Measurements from ENCODE around the gene MAOA. TPM values are rescaled to one million over a fixed set of nuclear protein-coding genes. Genes with fewer than 3 reads are reported as not detected.
"Not testable (repeated sequence)": the region's sequence is repeated elsewhere in the genome, so short reads cannot be mapped to it uniquely, and the experiment has no call there.

MAOA gene
- total and polyA plus RNA-seq, 8 donors: 17.1 to 106 (median 43.2) TPM

DNA sequence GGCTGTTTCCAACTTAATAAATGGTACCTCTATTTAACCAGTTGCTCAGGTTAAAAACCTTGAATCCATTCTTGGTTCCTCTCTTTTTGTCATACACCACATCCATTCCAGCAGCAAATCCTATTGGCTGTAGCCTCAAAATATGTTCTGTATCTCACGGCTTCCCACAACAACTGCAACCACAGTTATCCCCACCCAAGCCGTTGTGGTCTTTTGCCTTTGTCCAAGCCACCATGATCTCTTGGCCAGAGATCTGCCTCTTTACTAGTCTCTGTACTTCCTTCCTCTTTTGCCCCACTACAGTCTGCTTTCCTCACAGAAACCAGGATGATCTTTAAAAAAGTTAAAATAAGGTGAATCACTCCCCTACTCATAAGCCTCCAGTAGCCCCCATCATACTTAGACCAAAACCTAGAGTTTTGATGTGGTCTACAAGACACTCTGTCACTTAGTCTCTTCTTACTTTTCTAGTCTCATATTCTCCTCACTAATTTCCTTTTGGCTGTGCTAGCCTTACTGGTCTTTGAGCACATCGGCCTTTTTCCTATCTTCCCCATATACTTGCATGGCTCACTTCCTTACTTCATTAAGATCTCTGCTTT is 10.3 kb downstream of the MAOA start:
- no peak for FAIRE-seq
- no peak for DNase-seq
- peaks cover 0 to 8% (median 2%) of the 10 kb centered on the region in 4 donors for H3K27me3 ChIP-seq
- TF ChIP-seq, protein P1, sequence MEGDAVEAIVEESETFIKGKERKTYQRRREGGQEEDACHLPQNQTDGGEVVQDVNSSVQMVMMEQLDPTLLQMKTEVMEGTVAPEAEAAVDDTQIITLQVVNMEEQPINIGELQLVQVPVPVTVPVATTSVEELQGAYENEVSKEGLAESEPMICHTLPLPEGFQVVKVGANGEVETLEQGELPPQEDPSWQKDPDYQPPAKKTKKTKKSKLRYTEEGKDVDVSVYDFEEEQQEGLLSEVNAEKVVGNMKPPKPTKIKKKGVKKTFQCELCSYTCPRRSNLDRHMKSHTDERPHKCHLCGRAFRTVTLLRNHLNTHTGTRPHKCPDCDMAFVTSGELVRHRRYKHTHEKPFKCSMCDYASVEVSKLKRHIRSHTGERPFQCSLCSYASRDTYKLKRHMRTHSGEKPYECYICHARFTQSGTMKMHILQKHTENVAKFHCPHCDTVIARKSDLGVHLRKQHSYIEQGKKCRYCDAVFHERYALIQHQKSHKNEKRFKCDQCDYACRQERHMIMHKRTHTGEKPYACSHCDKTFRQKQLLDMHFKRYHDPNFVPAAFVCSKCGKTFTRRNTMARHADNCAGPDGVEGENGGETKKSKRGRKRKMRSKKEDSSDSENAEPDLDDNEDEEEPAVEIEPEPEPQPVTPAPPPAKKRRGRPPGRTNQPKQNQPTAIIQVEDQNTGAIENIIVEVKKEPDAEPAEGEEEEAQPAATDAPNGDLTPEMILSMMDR (IDR thresholded peaks at IDR 0.05): no peak
- no peaks in the 10 kb centered on the region for H3K9me3 ChIP-seq
- peaks cover 0 to 16% (median 6%) of the 10 kb centered on the region in 3 donors for H3K4me1 ChIP-seq
- no peak overlapping the region for H3K27ac ChIP-seq
- no peaks in the 10 kb centered on the region for H3K36me3 ChIP-seq
- no peak overlapping the region for H3K4me3 ChIP-seq
- 80 to 88% methylated on average over 3 of the region's 3 CpGs for WGBS, 2 donors
- intact Hi-C loops (cut with DNase I): no loop called here
- ATAC-seq: no peak

DNA sequence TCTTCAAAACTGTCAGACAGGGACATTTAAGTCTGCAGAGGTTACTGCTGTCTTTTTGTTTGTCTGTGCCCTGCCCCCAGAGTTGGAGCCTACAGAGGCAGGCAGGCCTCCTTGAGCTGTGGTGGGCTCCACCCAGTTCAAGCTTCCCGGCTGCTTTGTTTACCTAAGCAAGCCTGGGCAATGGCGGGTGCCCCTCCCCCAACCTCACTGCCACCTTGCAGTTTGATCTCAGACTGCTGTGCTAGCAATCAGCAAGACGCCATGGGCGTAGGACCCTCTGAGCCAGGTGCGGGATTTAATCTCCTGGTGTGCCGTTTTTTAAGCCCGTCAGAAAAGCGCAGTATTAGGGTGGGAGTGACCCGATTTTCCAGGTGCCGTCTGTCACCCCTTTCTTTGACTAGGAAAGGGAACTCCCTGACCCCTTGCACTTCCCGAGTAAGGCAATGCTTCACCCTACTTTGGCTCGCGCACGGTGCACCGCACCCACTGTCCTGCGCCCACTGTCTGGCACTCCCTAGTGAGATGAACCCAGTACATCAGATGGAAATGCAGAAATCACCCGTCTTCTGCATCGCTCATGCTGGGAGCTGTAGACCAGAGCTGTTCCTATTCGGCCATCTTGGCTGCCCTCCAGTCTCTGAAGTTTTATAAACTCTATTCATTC is 20.0 kb downstream of the MAOA start:
- 68 to 70% methylated on average over 15 to 18 of the region's 19 CpGs for WGBS, 2 donors
- ATAC-seq; H3K4me3 ChIP-seq; H3K9me3 ChIP-seq; FAIRE-seq; H3K27me3 ChIP-seq; intact Hi-C loops (cut with DNase I); H3K27ac ChIP-seq; H3K36me3 ChIP-seq; DNase-seq: not testable (repeated sequence)
- peaks cover 8 to 10% (median 9%) of the 10 kb centered on the region in 3 donors for H3K4me1 ChIP-seq

DNA sequence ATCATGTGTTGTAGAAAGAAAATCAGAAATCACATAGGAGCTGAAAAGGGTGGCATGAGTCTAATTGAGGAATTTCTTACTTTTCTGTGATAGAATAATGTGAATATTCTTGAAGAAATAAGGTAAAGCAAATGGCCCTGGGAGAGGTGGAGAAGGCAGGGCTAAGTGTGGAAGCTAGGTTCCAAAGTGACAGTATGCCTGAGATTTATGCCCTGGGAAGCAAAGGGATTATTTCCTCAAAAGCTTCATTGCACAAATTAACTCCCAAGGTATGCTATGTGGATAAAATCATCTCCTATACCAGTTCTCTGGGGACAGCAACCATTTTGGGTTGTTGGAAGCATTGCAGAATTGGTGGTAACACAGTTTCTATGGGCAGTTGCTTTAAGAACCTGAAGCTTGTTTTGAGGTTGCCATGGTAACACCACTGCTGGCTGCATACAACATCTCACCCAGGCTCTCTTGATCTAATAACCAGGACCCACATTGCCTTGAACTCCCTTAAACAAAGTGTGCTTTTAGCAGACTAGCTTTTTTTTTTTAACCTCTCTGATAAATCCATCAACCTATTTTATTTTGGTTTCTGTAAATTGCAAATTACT is 21.0 kb downstream of the MAOA start:
- FAIRE-seq (peak; percentile 91), DNase-seq (peak in 1 of 6 donors; percentile 56), ATAC-seq (peak; percentile 87 to 95 (median 92))
- Histone ChIP-seq H3K9me3 (no peaks in the 10 kb centered on the region), H3K4me1 (peaks cover 8 to 11% (median 9%) of the 10 kb centered on the region in 3 donors), H3K4me3 (no peak overlapping the region), H3K27me3 (peaks cover 0 to 3% (median 0%) of the 10 kb centered on the region in 4 donors), H3K27ac (peak overlapping the region in 2 of 4 donors; percentile 33 to 50), H3K36me3 (no peaks in the 10 kb centered on the region)
- intact Hi-C loops (cut with DNase I): no loop called here
- TF ChIP-seq, protein P1 (IDR thresholded peaks at IDR 0.05): no peak

DNA sequence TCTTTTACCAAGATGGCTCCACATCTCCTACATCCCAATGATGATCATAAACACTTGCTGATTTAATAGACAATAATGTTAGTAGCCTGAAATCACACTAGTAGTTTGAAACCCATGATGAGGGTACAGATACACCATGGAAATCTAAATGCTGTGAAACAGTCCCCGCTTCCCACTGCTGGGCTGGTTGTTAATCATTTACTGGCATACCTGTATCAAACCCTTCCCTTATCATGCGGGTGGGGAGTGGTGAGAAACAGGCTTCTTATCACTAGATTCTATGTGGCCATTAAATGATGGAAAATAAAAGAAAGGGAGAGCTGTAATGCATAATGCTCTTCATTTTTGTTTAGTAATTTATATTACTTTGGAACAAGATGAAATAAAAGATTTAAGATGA is 21.9 kb downstream of the MAOA start:
- FAIRE-seq (peak; percentile 96), DNase-seq (peak in 1 of 6 donors; percentile 49), ATAC-seq (peak; percentile 78 to 88 (median 86))
- H3K36me3 ChIP-seq: no peaks in the 10 kb centered on the region
- peak overlapping the region in 2 of 4 donors; percentile 33 to 50 for H3K27ac ChIP-seq
- 13 to 26% methylated on average over 2 of the region's 2 CpGs for WGBS, 2 donors
- H3K4me1 ChIP-seq: peaks cover 8 to 11% (median 9%) of the 10 kb centered on the region in 3 donors
- no peak overlapping the region for H3K4me3 ChIP-seq
- no peaks in the 10 kb centered on the region for H3K9me3 ChIP-seq
- TF ChIP-seq, protein P1 (IDR thresholded peaks at IDR 0.05): no peak
- H3K27me3 ChIP-seq: peaks cover 0 to 3% (median 0%) of the 10 kb centered on the region in 4 donors
- intact Hi-C loops (cut with DNase I): no loop called here

DNA sequence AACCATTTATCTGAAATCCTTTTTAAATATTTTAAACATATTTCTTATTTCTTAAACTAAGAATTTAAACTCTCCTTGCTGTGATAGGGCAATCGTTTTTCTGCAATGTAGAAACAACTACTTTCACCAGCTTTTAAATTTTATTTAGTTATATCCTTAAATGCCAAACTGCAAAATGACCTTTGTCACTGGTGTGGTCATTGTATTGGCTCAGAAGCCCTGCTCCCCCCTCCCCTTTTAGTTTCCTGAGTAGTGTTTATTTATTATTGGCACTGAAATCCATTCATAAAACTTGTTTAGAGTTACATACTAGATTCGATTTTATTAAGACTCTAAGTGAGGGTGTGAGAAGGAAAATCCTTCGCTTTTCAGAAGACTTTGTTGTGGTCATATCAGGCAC is 23.0 kb downstream of the MAOA start:
- WGBS, 2 donors: 34 to 38% methylated on average over 3 of the region's 3 CpGs
- Histone ChIP-seq H3K9me3 (no peaks in the 10 kb centered on the region), H3K27me3 (peaks cover 0 to 3% (median 0%) of the 10 kb centered on the region in 4 donors), H3K27ac (no peak overlapping the region), H3K4me1 (peaks cover 8 to 11% (median 9%) of the 10 kb centered on the region in 3 donors), H3K4me3 (no peak overlapping the region), H3K36me3 (no peaks in the 10 kb centered on the region)
- TF ChIP-seq, protein P1 (IDR thresholded peaks at IDR 0.05): no peak
- FAIRE-seq (no peak), ATAC-seq (no peak), DNase-seq (no peak)
- intact Hi-C loops (cut with DNase I): no loop called here
